H1 (cell line): Measurements from ENCODE around the gene LTN1. TPM values are rescaled to one million over a fixed set of nuclear protein-coding genes. Genes with fewer than 3 reads are reported as not detected.

Experiments
- BACH1 ChIP-seq: IDR thresholded peaks from 2 replicates; pipeline ENCODE4 v1.6.1; 2012; ENCODE audit warnings: low read length, improper control_type of control experiment
- EZH2 ChIP-seq: fragments of 200-600 bp; sonication (generic); IDR thresholded peaks from 2 replicates; pipeline ENCODE4 v1.7.1; 2012; ENCODE audit warnings: low read depth, mild to moderate bottlenecking, moderate library complexity, low read length, inconsistent platforms; ENCODE audit not compliant: severe bottlenecking
- GABPA ChIP-seq: IDR thresholded peaks from 2 replicates; pipeline ENCODE4 v1.6.1; 2011; ENCODE audit warnings: mild to moderate bottlenecking, low read length, moderate library complexity, borderline replicate concordance; ENCODE audit not compliant: insufficient read depth
- JUN ChIP-seq: IDR thresholded peaks from 2 replicates; pipeline ENCODE4 v1.6.1; 2011; ENCODE audit warnings: low read depth, mild to moderate bottlenecking, improper control_type of control experiment, low read length
- POLR2A ChIP-seq, 2 experiments: IDR thresholded peaks; 1 replicate in 1 of 2; 2 replicates in 1 of 2; pipeline ENCODE4 v1.6.1; 2011; ENCODE audit warnings: low read depth in 2 of 2, low read length in 2 of 2, mild to moderate bottlenecking in 2 of 2; ENCODE audit errors: control extremely low read depth in 1 of 2
- polyA plus RNA-seq, 7 experiments: library from polyadenylated mRNA; depleted of rRNA in 3 of 7; stranded (reverse) in 5 of 7; unstranded in 2 of 7; fragments of >200 nt in 5 of 7; fragments of 200-250 nt in 2 of 7; gene quantifications; 1 replicate in 5 of 7; 2 replicates in 1 of 7; 4 replicates in 1 of 7; pipeline versions ENCODE4 v1.2.1 to v1.2.3, GENCODE V29; 2011 to 2013; ENCODE audit warnings: missing spikeins in 2 of 7, mixed read lengths in 2 of 7
- total RNA-seq: library from RNA; stranded (reverse); fragmentation: NEBNext Ultra II Directional; extraction: Animal tissue kit (Norgen Biotek cat#: 25700); gene quantifications from 2 replicates; pipeline ENCODE4 v1.2.1, GENCODE V29; 2021

Gene LTN1
- total and polyA plus RNA-seq, 2 of the 8 experiments (the other 6 are each of a cell fraction or from before 2014, with no cell fraction given), result 3.2 to 23.5 TPM

DNA sequence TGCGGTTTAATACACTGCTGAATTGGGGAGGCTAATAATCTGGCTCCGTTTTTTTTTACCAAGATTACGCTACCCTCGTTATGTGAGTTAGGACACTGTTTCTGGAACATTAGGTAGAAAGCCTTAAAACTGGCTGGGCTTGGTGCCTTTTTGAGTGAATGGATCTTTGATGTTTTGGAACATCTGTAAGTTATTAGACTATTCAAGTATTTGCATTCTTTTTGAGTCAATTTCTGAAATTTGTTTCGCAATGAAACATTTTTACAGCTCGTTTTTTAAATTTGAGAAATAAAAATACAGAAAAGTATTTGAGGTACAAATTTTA is 106.9 kb downstream of the LTN1 start (continued):
- TF ChIP-seq POLR2A (IDR thresholded peaks at IDR 0.05; ENCODE audit: control extremely low read depth in 1 of 2, low read depth in 2 of 2, low read length in 2 of 2) (no peak), JUN (no peak), GABPA (no peak), EZH2 (no peak), BACH1 (no peak)
